ENCODE measurements around the gene OCRL.

OCRL gene

DNA sequence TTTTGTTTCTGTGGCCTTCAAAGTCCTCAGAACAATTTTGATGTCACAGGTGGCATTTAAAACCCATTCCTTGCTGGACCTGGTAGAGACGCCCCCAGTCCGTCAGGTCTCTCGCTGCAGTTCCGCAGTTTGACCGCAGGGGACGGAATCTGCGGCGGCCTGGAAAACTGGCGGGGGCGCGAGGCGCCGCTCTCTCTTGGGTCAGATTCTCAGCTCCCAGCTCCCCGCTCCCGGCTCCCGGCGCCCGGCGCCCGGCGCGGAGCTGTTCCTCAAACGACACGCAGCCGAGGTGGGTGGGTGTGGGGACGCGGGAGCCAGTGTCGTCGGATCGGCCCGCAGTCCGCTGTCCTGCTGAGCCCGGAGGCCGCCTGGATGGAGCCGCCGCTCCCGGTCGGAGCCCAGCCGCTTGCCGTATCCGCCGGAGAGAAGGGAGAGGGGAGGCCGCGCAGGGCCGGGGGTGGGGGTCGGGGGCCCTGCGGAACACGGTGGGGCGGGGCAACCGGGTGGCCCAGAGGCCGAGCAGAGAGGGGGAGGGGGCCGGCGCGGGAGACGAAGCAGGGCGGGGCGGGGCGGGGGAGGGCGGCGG is at the start of gene OCRL:
OCRL (plus strand) TSS at position 192 of the 586 bp plus-strand sequence; CDS start at position 373, 181 bp downstream.
- peak; percentile 27 to 49 for DNase-seq

- no peak for DNase-seq
Measured at GRCh38 chrX:129490330-129490729, 49.7 kb upstream of the OCRL start.

- DNase-seq = no peak
Measured at GRCh38 chrX:129493643-129494042, 46.4 kb upstream of the OCRL start.

DNA sequence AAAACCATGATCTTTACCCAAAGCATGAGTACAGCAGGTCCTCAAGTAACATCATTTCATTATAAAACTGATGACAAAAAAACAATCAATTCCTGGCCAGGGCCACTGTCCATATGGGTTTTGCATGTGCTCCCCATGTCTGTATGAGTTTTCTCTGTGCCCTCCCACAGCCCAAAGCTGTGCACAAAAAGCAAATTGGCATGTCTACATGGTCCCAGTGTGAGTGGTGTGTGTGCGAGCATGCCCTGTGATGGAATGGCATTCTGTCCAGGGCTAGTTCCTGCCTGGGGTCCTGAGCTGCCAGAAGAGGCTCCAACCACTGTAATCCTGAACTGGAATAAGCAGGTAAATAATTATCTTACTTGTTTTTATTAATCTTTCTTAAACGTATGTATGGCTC is 45.2 kb upstream of the OCRL start:
- no peak for DNase-seq

- DNase-seq = no peak
Measured at GRCh38 chrX:129495900-129496299, 44.2 kb upstream of the OCRL start.

DNA sequence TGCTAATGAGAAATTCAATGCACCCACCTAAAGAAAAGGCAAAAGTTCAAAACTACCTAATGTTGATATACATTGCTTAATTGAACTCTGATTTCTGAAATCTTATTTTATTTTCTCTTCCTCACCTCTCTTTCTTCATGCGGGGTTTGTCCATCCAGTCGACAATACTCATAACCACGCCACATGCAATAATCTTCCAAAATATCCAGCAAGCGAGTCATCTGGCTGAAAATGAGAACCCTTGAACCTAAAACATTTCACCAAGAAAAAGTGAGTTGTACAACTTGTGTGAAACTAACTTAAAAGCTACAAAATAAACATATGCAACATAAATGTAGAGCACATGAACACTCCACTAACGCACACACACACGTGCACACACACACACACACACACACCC is 43.4 kb upstream of the OCRL start:
- DNase-seq = no peak

DNA sequence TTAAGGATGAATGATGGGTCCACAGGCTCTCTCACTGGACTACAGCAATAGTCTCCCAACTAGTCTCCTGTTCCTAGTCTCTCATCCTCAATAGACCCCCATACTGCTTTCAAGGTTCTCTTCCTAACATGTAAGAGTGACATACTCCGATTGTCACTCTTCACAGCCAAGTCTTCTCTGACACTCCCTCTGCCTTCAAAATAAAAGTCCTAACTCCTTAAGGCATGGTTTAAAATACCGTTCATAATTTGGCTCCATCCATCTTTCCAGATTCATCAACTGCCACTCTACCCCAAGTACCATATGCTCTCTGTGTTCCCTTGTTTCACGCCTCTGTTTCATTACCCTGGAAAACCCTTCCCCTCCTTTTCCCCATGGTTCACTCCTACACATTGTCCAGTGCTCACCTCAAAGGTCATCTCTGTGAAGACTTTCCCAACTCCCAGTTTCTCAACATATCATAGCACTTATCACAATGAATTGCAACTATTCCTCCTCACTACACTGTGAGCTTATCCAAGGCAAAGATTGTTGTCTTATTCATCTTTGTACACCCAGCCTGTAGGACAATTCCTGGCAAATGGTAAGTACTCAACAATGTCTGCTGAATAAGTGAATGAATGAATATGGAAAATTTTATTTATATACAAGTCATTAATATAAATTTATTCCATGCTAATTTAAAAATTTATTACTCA is 42.8 kb upstream of the OCRL start:
- DNase-seq = no peak

DNA sequence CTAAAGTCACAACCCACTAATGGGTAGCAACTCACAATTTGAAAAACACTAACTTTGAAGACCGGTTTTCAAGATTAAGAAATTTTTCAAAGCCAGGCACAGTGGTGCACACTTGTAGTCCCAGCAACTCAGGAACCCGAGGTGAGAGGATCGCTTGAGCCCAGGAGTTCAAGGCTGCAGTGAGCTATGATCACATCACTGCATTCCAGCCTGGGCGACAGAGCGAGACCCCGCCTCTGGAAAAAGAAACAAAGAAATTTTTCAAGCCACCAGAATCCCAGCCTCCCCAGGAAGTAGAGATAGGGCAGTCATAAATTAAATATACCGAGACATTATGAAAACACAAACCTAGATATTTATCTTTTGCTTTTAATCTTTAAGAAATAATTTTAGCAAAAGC is 29.7 kb upstream of the OCRL start:
- DNase-seq = no peak

DNA sequence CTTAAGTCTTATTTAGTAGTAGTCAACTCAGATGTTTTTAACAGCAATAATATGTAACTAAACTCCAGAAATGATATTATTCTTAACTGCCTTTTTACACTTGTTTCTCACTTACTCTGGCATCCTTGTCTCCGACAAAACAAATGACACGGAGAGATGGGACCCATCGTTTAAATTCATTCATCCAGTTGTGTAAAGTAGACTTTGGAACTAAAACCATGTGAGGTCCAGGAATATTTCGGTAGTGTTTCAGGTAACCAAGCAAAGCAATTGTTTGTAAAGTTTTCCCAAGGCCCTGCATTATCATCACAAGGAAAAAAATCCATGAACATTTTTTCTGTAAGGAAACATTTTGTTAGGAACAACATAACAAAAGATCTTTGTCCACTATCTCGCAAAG is 28.4 kb upstream of the OCRL start:
- no peak for DNase-seq

- no peak for DNase-seq
Measured at GRCh38 chrX:129512409-129512808, 27.6 kb upstream of the OCRL start.

DNA sequence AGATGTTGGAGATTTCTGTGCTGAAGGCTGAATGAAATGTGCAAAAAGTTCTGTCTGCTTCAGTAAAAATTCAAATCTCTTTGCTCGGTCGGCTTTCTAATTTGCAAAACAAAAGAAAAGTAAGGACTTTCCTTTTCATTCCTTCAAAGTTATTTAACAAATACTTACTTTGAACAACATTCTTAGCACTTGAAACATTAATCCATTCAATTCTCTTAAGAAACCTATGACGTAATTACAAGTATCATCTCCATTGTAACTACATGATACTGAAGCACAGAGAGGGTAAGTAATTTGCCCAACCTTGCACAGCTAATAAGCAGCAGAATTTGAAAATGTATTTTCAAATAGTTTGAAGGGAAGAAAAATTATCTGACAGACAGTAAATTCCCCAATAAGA is 23.7 kb upstream of the OCRL start:
- no peak for DNase-seq

DNA sequence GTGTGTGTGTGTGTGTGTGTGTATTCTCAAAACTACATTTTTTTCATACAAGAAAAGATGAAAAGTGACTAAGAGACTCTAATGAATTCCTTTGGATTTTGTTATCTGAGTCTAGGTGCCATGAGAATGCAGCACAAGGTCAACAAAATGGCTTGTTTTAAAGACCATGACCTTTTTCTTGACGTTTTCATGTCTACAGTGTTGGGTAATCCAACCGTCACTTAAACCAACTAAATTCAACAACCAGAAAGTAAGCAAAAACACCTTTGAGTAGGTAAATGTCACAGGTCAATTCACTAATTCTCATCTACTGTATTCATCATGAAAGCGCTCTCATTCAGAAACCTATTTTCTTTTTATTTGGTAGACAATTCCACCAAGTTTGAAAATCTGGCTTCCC is 19.9 kb upstream of the OCRL start:
- DNase-seq = no peak

DNA sequence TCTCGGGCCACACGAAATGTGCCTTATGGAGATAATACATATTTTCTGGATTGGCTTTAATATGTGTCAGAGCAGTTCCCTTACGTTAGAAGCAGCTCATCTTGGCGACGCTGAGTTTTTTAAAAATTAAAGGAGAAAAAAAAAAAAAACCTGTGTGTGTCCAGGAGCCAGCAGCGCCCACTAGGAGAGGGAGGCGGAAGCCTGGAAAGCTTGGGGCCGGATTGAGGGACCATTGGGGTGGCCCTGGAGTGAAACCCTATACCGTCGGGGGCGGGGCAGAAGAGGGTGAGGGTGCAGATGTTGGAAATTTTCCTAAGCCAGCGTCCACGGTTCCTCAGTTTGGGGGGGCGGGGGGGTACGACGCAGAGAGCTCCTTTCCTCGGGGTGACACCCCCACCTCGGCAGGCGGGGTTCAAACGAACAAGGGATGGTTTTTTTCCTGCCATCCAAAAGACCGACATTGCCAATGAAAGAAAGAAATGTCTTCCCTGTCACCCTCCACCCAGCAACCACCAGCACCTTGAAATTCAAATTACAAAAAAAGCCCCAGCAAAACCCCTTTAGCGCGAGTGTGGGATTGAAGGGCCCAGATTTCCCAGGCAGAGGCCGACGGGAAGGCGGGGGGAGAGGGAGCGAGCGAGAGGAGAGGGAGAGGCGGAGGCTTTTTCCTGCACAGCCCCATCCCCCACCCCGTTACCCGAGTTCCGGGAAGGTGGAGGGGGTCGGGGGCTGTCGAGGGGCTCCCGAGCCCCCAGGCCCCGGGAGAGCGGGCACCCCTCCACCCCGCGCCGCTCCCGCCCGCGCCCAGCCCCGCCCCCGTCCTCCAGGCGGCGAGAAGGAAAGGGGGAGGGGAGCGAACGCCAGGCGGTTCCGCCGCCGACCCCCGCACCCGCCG is 17.6 kb upstream of the OCRL start:
- peak in 1 of 2 experiments; percentile 3 for DNase-seq

GRCh38 chrX:129523079-129523911 is 16.8 kb upstream of the OCRL start, which contains the start of gene SMARCA1:
Gene SMARCA1 (minus strand): TSS chrX:129523490. CDS start chrX:129523370, 120 bp downstream.
- peak in 1 of 2 experiments; percentile 1 for DNase-seq

GRCh38 chrX:129524250-129524850 is 15.7 kb upstream of the OCRL start:
- no peak for DNase-seq

GRCh38 chrX:129525162-129525561 is 14.9 kb upstream of the OCRL start:
- no peak for DNase-seq

- no peak for DNase-seq
Measured at GRCh38 chrX:129525896-129526295, 14.2 kb upstream of the OCRL start.

GRCh38 chrX:129529685-129530281 is 10.3 kb upstream of the OCRL start:
- DNase-seq = no peak

DNA sequence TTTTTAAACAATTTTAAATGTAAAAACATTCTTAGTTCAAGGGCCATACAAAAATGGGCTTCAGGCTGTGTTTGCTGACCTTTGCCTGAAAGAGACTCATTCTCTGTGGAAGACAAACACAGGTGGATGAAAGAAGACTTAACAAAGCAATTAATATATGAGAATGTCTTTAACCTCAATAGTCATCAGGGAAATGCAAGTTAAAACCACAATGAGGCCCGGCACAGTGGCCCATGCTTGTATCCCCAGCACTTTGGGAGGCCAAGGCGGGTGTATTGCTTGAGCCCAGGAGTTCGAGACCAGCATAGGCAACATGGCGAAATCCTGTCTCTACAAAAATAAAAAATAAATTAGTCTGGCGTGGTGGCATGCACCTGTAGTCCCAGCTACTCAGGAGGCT is 9.6 kb upstream of the OCRL start:
- DNase-seq = no peak

DNA sequence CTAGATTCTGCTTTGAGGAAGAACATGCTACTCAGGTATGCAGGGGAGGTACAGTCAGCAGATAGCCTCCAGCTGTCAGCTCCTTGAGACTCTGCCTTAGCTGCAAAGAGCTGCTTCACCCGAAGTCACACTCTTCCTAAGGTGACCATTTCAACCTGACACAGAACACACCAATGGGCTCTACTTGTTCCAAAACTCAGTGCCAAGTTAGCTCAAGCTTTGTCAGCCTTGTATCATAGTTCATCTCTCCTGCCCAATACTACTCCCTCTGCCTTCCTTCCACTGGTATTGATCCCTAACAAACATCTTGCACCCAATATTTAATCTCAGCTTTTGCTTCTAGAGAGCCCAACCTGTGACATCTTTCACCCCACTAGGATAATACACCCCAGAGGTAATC is 8.9 kb upstream of the OCRL start:
- no peak for DNase-seq

DNA sequence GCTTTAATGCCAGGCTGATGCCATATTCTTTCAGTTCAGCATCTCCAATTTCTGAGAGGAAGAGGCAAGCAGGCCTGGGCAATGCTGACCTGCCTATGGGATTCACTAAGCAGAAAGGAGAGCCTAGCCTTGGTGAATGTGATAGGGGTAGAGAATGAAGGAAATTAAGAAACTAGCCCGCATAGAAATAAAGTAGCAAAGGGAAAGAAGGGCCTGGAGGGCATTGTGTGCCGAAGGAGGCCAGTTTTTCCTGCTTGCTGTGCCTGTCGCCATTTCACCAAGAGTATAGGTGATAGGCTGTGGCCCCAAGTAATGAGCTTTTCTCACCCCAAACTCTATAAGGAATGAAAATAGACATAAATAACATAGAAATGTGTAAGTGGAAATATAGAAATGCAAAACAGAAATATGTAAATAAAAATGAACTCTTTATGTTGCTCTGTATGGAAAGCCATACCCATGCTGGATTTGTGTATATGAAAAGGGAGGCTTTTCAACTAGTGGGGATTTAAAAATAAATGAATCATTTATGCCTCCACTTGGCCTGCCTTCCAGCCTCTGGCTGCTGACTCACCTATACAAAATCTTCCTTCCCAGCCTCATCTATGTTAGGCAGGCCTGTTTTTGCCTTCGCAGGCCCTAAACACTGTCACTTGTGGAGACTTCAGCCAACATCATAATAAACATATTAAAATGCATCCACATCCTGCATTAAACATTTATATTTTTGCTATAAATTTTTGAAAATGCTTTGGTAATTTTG is 5.1 kb upstream of the OCRL start:
- no peak for DNase-seq

Measured in stimulated activated CD4-positive, alpha-beta T cell treated with anti-CD3 and anti-CD28 coated beads, Interleukin-4, amount 100 ng/mL, for 4 hours (primary cell).